CD4-positive, alpha-beta T cell treated with Interleukin-17A for 1 hour (primary cell): ENCODE measurements around the gene ADARB2.
A peak's percentile ranks its signal among the peaks of the same experiment; 100 is the strongest.
"Not testable (repeated sequence)": the region's sequence is repeated elsewhere in the genome, so short reads cannot be mapped to it uniquely, and the experiment has no call there.

Experiments used
- DNase-seq: peaks from one replicate; pipeline ENCODE4 v3.0.0-alpha.2; 2020

The ADARB2 gene

GRCh38 chr10:1267568-1267967, 469.8 kb downstream of the ADARB2 start:
- no peak for DNase-seq

- DNase-seq = no peak
These were observed 470.2 kb downstream of the ADARB2 start for GRCh38 chr10:1267148-1267547.

DNA sequence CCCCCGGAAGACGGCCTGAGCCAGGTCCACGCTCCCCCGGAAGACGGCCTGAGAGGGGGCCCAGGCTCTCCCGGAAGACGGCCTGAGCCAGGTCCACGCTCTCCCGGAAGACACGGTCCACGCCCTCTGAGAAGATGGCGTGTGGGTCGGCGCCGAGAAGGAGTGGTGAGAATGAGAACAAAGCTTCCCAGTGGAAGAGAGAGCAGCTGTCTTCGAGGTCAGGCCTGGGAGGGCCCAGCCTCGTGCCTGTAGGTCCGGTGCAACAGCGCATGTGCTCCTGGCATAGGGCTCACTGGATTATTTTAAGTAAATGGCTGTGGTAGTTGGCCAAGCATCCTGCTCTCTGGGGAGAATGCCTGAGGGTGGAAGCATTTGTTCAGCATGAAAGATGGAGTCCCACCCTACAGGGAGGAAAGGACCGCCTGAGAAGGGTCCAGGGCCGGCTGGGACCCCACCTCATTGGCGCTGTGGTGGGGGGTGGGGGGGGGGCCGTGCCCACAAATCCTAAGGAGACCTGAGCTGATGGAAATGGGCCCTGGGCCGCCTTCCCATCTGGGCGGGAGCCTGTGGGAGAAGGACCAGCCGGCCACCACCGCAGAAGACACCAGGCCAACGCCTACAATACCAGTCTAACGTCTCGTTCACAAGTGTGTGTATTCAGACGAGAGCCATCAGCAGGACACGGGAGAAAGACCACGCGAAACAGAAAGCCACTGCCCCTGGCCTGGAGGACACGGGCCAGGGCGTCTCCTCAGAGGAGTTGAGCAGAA, 471.1 kb downstream of the ADARB2 start:
- DNase-seq = no peak

DNA sequence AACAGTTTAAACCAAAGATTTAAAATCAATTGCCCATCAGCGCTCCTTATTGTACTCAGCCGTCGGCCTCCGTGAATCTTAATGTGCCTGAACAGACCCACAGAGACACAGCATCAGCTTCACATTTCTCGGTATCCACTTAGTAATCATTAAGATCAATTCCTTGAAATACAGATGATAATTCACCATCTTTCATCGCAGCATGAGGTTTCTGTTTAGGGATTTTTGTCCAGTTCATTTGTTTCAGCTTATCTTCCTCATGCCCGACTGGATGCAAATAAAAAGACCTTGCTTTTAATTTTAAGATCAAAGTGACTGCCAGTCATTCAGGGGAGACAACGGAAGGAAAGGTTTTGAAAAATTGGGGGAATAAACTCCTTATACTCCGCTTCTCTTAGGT, 473.3 kb downstream of the ADARB2 start:
- no peak for DNase-seq

- DNase-seq = no peak
These were observed 480.1 kb downstream of the ADARB2 start for GRCh38 chr10:1257274-1257673.

GRCh38 chr10:1256432-1256725, 480.9 kb downstream of the ADARB2 start:
- no peak for DNase-seq

DNA sequence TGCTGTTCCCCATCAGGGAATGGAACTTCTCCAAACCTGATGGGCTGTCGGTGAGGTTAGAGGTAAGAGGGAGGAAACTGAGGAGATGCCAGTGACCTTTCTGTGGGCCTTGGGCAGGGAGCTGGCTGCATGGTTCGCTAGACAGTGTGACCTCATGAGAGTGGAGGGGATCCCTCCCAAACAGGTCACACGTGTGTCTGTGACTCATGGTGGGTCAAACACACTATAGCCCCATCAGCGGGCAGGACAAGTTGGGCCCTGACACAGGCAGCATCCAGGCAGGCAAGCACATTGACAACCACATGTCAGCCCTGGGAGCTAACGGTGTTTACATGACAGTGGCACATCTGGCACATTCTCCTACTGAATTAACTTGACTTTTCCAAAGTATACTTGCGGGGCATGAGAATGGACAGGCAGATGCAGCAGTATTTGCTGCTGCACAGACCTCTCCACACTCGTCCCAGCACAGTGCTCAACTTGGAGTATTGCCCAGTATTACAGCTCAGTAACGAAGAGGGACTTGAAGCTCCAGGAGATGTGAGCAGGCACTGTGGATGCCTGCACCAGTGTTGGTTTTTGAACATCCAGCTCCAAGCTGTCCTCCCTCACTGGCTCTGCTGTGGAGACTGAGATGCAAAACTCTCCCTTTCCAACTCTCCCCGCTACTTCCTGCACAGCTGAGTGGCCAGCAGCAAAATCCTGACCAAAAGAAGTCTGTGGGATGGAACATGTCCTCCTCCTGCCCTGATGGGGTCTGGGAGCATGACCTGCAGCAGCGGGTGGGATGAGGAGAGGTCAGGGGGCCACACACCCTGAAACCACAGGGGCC, 481.5 kb downstream of the ADARB2 start:
- no peak for DNase-seq

- DNase-seq = no peak
These were observed 482.2 kb downstream of the ADARB2 start for GRCh38 chr10:1255118-1255517.

GRCh38 chr10:1253523-1254353, 483.6 kb downstream of the ADARB2 start:
- peak; percentile 23 for DNase-seq

DNA sequence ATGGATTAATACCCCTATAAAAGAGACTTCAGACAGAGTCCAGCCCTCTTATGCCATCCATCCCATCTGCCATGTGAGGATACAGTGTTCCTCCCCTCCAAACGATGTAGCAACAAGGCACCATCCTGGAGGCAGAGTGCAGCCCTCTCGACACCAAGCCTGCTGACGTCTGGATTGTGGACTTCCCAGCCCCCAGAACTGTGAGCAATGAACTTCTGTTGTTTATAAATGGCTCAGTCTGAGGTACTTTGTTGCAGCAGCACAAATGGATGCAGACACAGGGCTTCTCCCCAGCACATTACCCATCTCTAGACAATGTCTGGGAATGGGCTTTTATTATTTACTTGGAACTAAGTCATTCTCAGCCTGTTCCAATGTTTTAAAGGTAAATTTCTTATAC, 485.6 kb downstream of the ADARB2 start:
- no peak for DNase-seq

DNA sequence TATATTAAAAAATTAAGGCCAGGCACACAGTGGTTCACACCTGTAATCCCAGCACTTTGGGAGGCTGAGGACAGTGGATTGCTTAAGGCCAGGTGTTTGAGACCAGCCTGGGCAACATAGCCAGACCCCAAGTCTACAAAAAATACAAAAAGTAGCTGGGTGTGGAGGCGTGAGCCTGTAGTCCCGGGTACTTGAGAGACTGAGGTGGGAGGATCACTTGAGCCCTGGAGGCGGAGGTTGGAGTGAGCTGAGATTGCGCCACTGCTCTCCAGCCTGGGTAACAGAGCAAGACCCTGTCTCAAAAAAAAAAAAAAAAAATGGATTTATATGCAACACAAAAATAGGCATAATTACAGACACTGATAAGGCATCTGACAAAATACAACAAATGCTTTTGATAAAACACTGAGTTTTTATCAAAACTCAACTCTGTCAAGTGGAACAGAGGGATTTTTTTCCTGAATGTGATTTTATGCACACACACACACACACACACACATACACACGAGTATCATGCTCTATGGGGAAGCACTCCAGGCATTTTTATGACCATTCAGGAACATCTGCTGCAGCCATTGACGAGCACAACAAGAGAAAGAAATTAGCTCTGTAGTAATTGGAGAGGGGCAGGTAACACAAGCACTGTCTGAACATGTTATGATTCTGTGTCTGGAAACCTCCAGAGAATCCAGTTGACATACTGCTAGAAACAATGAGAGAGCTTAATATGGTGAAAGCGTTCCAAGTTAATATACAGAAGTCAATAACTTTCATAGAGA, 488.0 kb downstream of the ADARB2 start:
- no peak for DNase-seq

DNA sequence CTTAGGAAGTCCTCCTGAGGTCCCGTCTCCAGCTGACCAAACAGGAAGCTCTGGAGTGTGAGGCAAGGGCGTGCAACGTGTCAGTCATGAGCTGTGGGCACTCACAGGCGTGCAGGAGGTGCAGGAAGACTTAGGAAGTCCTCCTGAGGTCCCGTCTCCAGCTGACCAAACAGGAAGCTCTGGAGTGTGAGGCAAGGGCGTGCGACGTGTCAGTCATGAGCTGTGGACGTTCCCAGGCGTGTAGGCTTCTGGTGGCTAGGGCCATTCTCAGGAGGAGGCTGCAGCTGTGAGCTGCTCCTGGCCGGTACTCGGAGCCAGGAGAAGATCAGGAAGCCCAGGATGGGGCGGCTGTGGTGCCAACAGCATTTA, 489.1 kb downstream of the ADARB2 start:
- not testable (repeated sequence) for DNase-seq

GRCh38 chr10:1247598-1248261, 489.6 kb downstream of the ADARB2 start:
- no peak for DNase-seq

DNA sequence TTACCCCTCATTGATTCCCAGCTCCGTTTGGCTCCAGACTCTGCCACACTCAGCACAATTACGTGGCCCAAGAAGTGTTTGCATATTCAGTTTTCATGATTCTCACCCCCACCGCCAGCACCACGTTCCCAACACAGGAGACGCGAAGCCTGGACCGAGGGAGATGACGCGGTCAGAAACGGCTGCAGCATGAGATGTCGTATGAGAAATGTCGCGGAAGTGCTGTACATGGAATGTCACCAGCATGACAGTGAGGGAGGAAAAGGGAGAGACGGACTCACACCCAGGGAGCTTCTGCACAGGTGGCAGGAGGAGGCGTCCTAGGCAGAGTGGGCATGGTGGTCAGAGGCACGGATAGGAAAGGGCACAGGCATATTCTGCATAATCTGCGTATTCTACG, 492.8 kb downstream of the ADARB2 start:
- no peak for DNase-seq

- no peak for DNase-seq
These were observed 493.7 kb downstream of the ADARB2 start for GRCh38 chr10:1243486-1244234.

GRCh38 chr10:1242975-1243374, 494.4 kb downstream of the ADARB2 start:
- DNase-seq = no peak

DNA sequence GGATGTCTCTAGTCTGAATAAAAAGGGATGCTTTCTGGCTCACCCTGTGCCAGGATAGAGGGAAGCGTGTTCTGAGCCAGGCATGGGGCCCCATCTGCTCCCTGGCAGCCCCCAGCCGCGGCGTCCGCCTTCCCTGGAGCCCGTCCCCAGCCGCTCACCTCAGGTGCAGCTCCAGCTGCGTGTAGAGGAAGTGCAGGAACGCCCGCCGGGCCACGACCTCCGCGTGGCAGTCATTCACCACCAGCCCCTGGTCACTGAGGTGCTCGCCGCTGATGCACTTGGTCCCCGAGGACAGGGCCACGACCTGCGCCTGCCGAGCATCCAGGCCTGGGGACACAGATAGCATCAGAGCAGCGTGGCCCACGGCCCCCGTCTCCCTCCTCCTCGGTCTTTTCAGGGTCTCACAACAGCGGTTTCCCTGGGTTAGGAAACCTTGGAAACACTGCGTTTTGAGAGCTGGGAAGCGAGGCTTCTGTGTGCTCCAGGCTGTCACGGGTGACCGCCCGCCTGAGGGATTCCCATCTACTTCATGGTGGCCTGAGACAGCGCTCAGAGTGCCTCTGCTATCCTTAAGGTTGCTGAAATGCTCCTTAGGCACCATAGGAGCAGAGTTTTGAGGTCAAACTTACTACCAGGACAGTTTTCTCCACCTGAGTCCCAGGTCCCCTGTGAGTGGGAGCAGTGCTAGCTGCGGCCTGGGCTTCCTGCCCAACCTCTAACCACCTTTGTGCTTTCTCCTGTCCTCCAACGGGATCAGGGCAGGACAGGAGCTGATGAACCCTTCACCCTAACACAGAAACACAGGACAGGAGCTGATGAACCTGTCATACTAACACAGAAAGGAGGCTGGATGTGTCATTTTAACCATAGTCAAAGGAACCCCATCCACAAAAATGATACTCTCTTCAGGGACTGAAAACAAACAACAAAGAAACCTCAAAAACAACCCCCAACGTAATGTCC, 495.1 kb downstream of the ADARB2 start:
- DNase-seq = no peak

- no peak for DNase-seq
These were observed 495.9 kb downstream of the ADARB2 start for GRCh38 chr10:1241322-1241890.

DNA sequence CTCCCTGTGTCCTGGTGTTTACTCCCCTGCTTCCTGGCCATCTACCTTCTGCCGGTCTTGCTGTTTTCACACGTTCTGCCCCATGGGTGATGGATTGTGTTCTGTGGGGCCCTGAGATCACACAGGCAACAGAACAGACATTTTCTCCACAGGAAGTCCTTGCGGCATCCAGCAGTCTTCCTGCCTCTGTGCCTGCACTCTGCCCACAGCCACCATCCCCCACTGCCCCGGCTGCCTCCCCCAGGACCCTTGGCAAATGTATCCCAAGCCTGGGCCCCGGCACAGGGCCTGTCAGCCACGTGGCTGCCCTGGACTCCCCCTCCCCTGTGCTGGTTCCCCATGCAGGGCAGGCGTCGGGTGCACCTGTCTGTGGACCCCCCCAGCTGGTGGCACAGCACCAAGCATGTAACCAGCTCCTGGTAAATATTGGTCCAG, 497.0 kb downstream of the ADARB2 start:
- no peak for DNase-seq

DNA sequence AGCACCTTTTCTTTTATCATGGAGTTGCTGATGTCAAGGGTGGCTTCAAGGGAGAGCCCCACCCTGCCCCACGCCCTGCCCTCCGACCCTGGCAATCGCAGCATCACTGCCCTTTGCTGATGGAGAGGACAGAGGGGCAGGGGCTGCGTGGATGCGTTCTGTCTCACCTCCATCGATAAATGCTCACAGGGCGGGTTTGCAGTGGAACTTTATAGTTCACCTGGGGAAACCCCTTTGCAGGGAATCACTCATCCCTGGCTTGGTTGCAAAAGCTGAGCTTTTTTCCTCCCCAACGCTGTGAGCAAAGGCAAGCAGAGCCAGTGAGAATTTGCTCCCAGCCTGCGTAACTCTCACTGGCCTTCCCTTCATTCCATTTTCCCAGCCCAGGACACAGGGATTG, 504.3 kb downstream of the ADARB2 start:
- no peak for DNase-seq
